ENCODE data around the gene TIMM23. TPM values are rescaled to one million over a fixed set of nuclear protein-coding genes. Genes with fewer than 3 reads are reported as not detected.

The TIMM23 gene
- total and polyA plus RNA-seq, 10 of the 15 experiments (the other 5 are each of a cell fraction or from before 2014, with no cell fraction given): 90.0 to 228 (median 120) TPM

GRCh38 chr10:46030091-46030937 lies 58.0 kb downstream of the TIMM23 start, which contains the start of gene NCOA4 (continued):
- TF ChIP-seq CUX1 (IDR thresholded peaks at IDR 0.05; ENCODE audit: insufficient replicate concordance, low read depth, low read length) (no peak), SIN3A (IDR thresholded peaks at IDR 0.05; ENCODE audit: low read depth, low read length) (no peak), ELK1 (IDR thresholded peaks at IDR 0.05; ENCODE audit: low read depth, low read length) (no peak), ZNF207 (IDR thresholded peaks at IDR 0.05; ENCODE audit: borderline replicate concordance) (peak; percentile 75; the same call in 1 of the 2 replicates), HDAC6 (IDR thresholded peaks at IDR 0.05; ENCODE audit: unreplicated experiment) (no peak), PKNOX1 (IDR thresholded peaks at IDR 0.05) (peak; percentile 75), DPF2 (IDR thresholded peaks at IDR 0.05) (0 out of 2 replicates have a peak, but pooled peaks have one; percentile 56), BACH1 (IDR thresholded peaks at IDR 0.05; ENCODE audit: borderline replicate concordance) (peak; percentile 58; the same call in 1 of the 2 replicates), BCL11A (IDR thresholded peaks at IDR 0.05; ENCODE audit: low read depth, low read length) (no peak), HDAC2 (IDR thresholded peaks at IDR 0.05) (no peak), NR2F1 (conservative IDR thresholded peaks at IDR 0.05) (peak; percentile 61), RFX5 (IDR thresholded peaks at IDR 0.05; ENCODE audit: low read depth, low read length) (no peak), POLR2AphosphoS5 (IDR thresholded peaks at IDR 0.05; ENCODE audit: low read length) (peak; percentile 97), TCF12 (IDR thresholded peaks at IDR 0.05; ENCODE audit: low read depth, low read length) (0 out of 2 replicates have a peak, but pooled peaks have one; percentile 28), CBX3 (IDR thresholded peaks at IDR 0.05; ENCODE audit: borderline replicate concordance, low read depth) (no peak), RCOR1 (conservative IDR thresholded peaks at IDR 0.05; ENCODE audit: low read depth, low read length) (peak; percentile 99), NFYB (IDR thresholded peaks at IDR 0.05; ENCODE audit: insufficient read depth, low read depth, low read length) (no peak), RAD21 (IDR thresholded peaks at IDR 0.05; ENCODE audit: insufficient read depth, low read depth, low read length) (peak; percentile 30; the same call in 1 of the 2 replicates), RELB (IDR thresholded peaks at IDR 0.05; ENCODE audit: low read depth) (0 out of 2 replicates have a peak, but pooled peaks have one; percentile 49)
- TF ChIP-seq, protein P1, sequence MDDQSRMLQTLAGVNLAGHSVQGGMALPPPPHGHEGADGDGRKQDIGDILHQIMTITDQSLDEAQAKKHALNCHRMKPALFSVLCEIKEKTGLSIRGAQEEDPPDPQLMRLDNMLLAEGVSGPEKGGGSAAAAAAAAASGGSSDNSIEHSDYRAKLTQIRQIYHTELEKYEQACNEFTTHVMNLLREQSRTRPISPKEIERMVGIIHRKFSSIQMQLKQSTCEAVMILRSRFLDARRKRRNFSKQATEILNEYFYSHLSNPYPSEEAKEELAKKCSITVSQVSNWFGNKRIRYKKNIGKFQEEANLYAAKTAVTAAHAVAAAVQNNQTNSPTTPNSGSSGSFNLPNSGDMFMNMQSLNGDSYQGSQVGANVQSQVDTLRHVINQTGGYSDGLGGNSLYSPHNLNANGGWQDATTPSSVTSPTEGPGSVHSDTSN (IDR thresholded peaks at IDR 0.05; ENCODE audit: insufficient replicate concordance, low read depth, low read length): no peak
